ENCODE data around the gene SRRM5. TPM values are rescaled to one million over a fixed set of nuclear protein-coding genes. Genes with fewer than 3 reads are reported as not detected.
"Not testable (repeated sequence)": the region's sequence is repeated elsewhere in the genome, so short reads cannot be mapped to it uniquely, and the experiment has no call there.

Gene SRRM5
- total RNA-seq, 1 donor from 2014 or later, result 0.46 TPM

DNA sequence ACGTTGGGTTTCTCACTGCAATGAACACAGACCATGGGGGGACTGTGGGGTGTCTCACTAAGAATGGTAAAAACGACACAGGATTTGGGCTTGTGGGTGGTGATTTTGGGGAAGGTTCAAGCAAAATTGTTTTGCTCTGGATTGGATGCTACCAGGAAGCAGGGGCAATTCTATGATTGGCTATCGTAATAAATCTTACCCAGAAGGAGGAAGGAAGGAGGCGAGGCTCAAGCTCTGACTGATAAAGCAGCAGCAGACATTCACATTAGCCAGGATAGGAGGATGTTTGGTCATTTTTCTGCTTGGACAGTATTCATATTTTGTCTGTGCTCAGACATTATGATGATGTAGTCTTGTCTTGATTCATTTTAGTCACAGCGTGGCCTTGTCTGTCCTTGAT is 14.0 kb upstream of the SRRM5 start:
- H3K4me3 ChIP-seq (ENCODE audit: low read depth, low read length), result no peak overlapping the region
- TF ChIP-seq, protein P1, sequence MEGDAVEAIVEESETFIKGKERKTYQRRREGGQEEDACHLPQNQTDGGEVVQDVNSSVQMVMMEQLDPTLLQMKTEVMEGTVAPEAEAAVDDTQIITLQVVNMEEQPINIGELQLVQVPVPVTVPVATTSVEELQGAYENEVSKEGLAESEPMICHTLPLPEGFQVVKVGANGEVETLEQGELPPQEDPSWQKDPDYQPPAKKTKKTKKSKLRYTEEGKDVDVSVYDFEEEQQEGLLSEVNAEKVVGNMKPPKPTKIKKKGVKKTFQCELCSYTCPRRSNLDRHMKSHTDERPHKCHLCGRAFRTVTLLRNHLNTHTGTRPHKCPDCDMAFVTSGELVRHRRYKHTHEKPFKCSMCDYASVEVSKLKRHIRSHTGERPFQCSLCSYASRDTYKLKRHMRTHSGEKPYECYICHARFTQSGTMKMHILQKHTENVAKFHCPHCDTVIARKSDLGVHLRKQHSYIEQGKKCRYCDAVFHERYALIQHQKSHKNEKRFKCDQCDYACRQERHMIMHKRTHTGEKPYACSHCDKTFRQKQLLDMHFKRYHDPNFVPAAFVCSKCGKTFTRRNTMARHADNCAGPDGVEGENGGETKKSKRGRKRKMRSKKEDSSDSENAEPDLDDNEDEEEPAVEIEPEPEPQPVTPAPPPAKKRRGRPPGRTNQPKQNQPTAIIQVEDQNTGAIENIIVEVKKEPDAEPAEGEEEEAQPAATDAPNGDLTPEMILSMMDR (IDR thresholded peaks at IDR 0.05; ENCODE audit: insufficient read depth, low read length, poor library complexity, severe bottlenecking), result no peak
- no peak for DNase-seq (ENCODE audit: low read depth)
- H3K27me3 ChIP-seq (ENCODE audit: control insufficient read depth, insufficient read depth, low read length), result no peaks in the 10 kb centered on the region
- peaks cover 1% of the 10 kb centered on the region for H3K36me3 ChIP-seq (ENCODE audit: control insufficient read depth, insufficient read depth, low read length)

GRCh38 chr19:43598445-43599240 is 13.2 kb upstream of the SRRM5 start:
- TF ChIP-seq, protein P1 (IDR thresholded peaks at IDR 0.05; ENCODE audit: insufficient read depth, low read length, poor library complexity, severe bottlenecking), result no peak
- H3K27me3 ChIP-seq (ENCODE audit: control insufficient read depth, insufficient read depth, low read length), result no peaks in the 10 kb centered on the region
- H3K36me3 ChIP-seq (ENCODE audit: control insufficient read depth, insufficient read depth, low read length), result no peaks in the 10 kb centered on the region
- no peak for DNase-seq (ENCODE audit: low read depth)
- H3K4me3 ChIP-seq (ENCODE audit: low read depth, low read length), result no peak overlapping the region

DNA sequence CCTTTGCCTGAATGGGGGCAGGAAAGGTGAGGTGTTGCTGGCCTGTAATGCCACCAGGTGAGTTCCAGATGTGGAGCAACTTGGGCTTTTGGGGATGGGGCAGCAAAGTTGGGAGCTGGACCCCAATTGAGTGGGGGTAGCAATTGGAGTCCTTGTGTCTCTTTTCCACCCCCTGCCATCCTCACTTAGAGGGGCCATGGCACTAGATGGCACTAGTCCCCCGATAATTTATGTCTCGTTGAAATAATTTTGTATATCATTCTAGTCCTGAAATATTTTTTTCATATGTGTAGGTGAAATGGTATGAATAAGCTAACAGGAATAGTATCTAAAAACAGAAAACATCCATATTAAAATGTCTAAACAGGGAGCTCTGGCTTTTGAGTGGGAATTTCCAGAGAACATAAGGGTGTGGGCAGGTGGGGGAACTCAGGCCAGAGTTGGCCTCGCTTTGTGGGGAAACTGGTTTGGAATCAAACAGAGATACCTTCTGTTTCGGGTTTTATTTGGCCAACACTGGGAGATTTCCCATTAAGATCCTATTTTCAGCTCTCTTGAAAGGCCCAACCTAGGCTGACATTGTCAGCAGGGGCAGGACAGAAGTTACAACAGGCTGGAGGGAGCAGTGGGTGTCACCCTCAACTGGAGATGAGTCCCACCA is 12.1 kb upstream of the SRRM5 start:
- no peak for DNase-seq (ENCODE audit: low read depth)
- no peaks in the 10 kb centered on the region for H3K36me3 ChIP-seq (ENCODE audit: control insufficient read depth, insufficient read depth, low read length)
- H3K27me3 ChIP-seq (ENCODE audit: control insufficient read depth, insufficient read depth, low read length), result no peaks in the 10 kb centered on the region
- no peak overlapping the region for H3K4me3 ChIP-seq (ENCODE audit: low read depth, low read length)
- TF ChIP-seq, protein P1 (IDR thresholded peaks at IDR 0.05; ENCODE audit: insufficient read depth, low read length, poor library complexity, severe bottlenecking), result no peak

GRCh38 chr19:43600326-43600725 is 11.6 kb upstream of the SRRM5 start:
- not testable (repeated sequence) for H3K27me3 ChIP-seq (ENCODE audit: control insufficient read depth, insufficient read depth, low read length); H3K36me3 ChIP-seq (ENCODE audit: control insufficient read depth, insufficient read depth, low read length); H3K4me3 ChIP-seq (ENCODE audit: low read depth, low read length); DNase-seq (ENCODE audit: low read depth)

- no peaks in the 10 kb centered on the region for H3K36me3 ChIP-seq (ENCODE audit: control insufficient read depth, insufficient read depth, low read length)
- no peak for DNase-seq (ENCODE audit: low read depth)
- TF ChIP-seq, protein P1 (IDR thresholded peaks at IDR 0.05; ENCODE audit: insufficient read depth, low read length, poor library complexity, severe bottlenecking), result no peak
Measured at GRCh38 chr19:43605875-43606568, 5.9 kb upstream of the SRRM5 start.

GRCh38 chr19:43606569-43607229 is 5.2 kb upstream of the SRRM5 start:
- DNase-seq (ENCODE audit: low read depth), result no peak
- no peaks in the 10 kb centered on the region for H3K27me3 ChIP-seq (ENCODE audit: control insufficient read depth, insufficient read depth, low read length)
- no peak overlapping the region for H3K4me3 ChIP-seq (ENCODE audit: low read depth, low read length)
- TF ChIP-seq, protein P1 (IDR thresholded peaks at IDR 0.05; ENCODE audit: insufficient read depth, low read length, poor library complexity, severe bottlenecking), result no peak
- no peaks in the 10 kb centered on the region for H3K36me3 ChIP-seq (ENCODE audit: control insufficient read depth, insufficient read depth, low read length)

More at GRCh38 chr19:43605875-43606568, 5.9 kb upstream of the SRRM5 start:
- no peak overlapping the region for H3K4me3 ChIP-seq (ENCODE audit: low read depth, low read length)
- H3K27me3 ChIP-seq (ENCODE audit: control insufficient read depth, insufficient read depth, low read length), result no peaks in the 10 kb centered on the region
